ENCODE measurements around the gene MAP2K2.
"Not testable (repeated sequence)": the region's sequence is repeated elsewhere in the genome, so short reads cannot be mapped to it uniquely, and the experiment has no call there.

The MAP2K2 gene

DNA sequence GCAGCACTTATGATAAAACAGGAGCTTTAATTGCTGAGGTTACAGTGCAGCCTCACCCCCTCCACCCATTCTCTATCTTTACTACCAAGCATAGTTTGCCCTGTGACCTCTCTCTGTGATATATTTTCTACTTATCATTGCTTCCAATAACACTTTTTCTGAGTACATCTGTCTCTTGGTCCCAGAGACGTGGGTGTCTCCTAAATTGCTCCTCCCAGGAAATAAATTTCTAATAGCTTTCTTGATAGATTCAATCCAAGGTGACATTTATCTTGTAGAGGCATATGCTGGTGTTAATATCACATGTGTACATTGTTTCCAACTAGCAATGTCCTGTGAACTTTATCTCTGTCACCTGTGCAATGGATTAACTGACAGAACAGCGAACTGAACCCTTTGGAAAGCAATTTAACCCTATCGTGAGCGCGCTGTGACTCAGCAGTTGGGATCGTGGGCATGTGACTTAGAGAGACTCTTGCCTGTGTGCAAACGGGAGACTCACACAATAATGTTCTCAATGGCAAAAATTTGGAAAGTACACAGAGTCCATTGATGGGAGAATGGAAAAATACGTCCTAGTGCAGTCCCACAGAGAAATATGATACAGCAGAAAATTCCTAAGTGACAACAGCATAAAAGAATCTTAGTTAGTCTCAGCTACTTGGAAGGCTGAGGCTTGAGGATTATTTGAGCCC lies 7.0 kb upstream of the MAP2K2 start:
- DNase-seq (ENCODE audit: low spot score), result no peak

DNA sequence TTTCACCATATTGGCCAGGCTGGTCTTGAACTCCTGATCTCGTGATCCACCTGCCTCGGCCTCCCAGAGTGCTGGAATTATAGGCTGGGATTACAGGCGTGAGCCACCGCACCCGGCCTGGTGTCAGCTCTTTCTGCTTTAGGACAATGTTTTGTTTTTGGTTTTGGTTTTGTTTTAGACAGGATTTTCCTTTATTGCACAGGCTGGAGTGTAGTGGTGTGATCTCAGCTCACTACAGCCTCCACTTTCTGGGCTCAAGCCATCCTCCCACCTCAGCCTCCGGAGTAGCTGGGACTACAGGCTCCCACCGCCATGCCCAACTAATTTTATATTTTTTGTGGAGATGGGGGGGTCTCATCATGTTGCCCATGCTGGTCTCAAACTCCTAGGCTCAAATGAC lies 5.1 kb upstream of the MAP2K2 start:
- not testable (repeated sequence) for DNase-seq (ENCODE audit: low spot score)

DNA sequence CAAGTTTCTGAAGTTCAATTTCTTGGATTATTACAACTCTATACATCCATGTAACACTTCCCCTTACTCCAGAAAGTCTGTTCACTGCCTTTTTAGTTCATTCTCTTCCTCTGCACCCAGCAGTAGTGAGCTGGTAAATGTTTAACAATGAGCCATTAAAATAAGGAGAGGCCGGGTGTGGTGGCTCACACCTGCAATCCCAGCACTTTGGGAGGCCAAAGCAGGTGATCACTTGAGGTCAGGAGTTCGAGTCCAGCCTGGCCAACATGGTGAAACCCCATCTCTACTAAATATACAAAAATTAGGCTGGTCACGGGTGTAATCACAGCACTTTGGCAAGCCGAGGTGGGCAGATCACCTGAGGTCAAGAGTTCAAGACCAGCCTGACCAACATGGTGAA lies 3.4 kb upstream of the MAP2K2 start:
- DNase-seq (ENCODE audit: low spot score), result not testable (repeated sequence)

DNA sequence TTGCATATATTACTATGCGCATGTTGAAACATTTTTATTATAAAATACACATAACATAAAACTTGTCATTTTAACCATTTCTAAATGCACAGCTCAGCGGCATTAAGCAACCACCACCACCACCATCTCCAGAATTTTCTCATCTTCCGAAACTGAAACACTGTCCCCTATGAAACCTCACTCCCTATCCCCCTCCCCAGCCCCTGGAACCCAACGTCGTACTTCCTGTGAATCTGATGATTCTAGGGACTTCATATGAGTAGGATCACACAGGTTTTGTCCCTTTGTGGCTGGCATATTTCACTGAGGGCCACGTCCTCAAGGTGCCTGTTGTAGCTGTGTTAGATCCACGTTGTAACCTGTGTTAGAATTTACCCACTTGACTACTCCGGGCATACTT lies 716 bp upstream of the MAP2K2 start:
- DNase-seq (ENCODE audit: low spot score), result no peak

DNA sequence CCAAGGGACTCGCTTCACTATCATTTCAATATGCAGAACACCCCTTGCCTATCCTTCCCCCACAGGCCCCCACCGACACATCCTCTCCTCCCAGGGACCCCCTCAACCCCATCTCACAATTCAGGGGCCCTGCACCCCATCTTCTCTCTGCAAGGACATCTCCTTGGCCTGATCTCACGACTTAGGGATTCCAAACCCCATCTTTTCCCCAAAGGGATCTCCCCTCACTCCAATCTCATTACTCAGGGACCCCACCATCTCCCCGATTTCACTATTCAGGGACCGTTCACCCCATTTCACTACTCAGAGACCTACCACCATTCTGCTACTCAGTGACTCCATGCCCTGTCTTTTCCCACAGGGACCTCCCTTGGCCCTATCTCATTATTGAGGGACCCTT lies 1.4 kb downstream of the MAP2K2 start:
- no peak for DNase-seq (ENCODE audit: low spot score)

DNA sequence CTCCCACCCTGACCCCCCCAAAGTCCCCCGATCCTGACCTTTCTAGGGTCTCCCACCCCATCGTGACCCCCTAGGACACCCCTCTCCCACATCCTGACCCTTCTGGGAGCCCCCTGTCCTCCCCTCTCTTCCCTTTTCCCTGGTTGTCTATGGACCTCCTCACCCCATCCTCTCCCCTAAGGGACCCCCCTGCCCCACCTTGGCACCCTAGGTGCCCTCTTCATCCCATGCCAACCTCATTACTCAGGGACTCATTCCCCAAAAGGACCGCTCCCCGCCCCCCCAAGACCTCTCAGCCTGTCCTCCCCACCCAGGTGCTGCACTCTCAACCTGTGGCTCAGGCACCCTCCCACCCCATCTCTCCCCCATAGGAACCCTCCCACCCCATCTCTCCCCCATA lies 2.1 kb downstream of the MAP2K2 start:
- no peak for DNase-seq (ENCODE audit: low spot score)

DNA sequence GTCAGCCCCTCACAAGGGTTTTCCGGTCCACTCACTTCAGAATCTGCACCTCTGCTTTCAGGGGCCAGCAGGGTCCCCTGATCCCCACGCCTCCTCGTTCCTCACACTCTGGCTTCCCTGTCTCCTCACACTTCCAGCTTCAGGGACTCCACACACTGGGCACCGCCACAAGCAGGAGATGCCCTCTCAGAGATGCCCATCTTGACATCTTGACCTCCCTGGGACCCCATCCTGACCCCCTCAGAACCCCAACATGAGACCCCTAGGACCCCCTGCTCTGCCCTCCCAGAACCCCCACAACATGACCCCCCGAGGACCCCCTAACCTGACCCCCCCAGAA lies 2.7 kb downstream of the MAP2K2 start:
- no peak for DNase-seq (ENCODE audit: low spot score)

DNA sequence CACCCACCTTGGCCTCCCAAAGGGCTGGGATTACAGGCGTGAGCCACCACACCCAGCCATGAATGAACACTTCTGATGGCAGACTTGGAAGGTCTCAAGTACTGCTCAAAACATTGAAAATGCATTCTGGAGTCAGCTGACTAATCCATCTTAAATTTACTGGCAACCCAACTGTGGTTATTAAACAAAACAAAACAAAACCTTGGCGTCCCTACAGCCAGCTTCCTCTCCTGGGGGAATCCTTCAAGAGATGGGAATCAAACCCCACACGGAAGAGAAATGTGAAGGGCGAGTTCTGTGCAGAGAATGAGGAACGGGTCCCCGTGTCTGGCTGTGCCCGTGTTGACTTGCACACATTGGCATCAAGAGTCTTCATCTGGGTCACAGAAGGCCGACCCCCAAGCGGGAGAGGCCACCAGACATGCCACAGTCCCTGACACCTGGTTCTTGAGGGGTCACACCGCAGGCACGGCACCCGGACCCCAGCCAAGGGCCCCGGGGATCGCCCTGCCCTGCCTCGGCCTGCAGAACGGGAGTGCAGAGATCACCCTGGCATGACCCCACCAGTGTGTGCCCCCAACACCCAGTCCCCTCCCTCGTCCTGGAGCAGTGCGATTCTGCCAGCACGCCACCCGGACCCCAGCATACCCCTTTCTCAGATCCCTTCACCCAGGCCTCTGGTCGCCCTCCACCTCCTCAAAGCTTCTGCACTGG lies 3.2 kb downstream of the MAP2K2 start:
- DNase-seq (ENCODE audit: low spot score), result no peak

DNA sequence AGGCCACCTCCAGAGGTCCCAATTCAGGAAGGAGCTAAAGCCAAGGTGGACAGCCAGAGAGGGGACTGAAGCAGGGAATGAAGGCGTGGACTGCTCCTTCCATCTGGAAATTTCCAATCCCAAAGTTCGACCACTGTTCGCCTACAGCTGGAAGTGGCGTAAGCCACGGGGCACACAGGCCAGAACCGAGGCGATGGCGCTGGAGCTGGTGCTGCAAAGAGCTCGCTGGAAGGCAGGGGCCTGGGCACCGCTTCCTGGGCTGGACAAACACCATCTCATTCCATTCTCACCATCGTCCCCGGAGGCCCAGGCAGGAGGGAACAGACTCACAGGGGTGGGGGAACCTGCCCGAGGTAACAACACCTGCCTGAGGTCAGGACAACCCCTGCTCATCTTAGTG lies 4.2 kb downstream of the MAP2K2 start:
- DNase-seq (ENCODE audit: low spot score), result no peak

DNA sequence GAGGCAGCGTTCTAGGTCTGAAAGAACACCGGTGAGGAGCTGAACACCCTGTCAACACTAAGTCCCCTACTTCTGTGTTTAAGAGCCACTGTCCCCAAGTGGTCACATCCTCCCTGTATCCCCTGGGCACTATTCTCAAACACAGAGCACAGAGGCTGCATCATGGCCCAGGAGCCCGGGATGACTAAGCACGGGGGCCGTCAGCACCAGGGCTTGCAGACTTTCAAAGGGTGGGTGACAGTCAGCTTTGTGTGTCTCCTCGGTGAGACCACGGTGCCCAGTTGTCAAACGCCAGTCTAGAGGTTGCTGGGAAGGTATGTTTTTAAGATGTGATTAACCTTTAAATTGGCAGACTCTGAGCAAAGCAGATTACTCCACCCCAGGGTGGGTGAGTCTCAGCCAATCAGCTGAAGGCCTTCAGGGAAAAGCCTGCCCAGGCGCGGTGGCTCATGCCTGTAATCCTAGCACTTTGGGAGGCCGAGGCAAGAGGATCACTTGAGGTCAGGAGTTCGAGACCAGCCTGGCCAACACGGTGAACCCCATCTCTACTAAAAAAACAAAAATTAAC lies 8.0 kb downstream of the MAP2K2 start:
- DNase-seq (ENCODE audit: low spot score), result no peak

DNA sequence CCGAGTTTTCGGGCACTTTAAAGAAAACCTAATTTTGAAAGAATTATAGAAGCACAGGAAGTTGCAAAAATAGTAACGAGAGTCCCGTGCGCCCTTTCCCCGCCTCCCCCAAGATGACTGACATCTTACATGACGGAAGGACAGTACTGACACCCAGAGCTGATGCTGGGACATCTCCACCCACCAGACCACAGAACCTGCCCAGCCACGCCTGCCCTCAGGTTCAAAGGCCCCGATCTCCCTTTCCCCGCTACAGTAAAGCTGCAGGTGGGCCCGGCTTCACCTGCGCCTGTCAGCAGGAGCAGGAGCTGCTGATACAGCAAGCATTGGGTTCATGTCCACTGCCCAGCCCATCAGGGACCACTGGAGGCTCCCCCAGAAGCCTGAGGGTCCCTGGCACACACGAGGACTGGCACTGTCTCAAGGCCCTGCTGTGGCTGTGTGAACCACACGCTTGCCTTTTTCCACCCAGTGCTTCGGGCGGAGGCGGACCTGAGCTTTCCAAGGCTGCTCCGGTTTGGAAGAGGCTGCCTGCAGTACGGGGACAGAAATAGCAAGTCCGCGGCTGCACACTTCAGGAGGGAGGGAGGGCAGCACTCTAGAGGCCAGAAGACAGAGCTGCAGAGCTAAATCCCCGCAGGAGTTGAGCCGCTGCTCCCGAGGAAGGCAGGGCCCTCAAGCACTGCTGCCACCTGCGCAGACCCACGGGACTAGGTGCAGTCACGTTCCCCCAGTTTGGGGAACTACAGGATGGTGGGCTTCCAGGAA lies 8.7 kb downstream of the MAP2K2 start:
- DNase-seq (ENCODE audit: low spot score), result no peak

DNA sequence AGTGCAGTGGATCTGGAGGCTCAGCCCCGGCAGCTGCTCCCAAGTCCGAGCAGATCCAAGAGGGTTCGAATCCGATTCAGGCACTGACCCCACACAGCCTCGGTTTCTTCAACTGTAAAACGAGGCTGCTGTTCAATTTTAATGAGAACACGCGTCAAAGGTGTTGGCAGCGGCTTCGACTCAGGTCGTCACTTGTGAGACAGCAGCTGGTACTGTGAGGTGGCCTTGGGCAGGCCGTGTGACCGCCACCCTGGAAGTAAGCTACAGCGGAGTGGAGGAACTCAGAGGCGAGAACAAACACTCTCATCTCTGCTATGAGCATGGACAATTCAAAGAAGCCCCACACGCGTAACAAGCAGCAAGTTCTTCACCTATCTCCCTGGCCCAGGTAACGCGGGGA lies 9.7 kb downstream of the MAP2K2 start:
- DNase-seq (ENCODE audit: low spot score), result no peak

DNA sequence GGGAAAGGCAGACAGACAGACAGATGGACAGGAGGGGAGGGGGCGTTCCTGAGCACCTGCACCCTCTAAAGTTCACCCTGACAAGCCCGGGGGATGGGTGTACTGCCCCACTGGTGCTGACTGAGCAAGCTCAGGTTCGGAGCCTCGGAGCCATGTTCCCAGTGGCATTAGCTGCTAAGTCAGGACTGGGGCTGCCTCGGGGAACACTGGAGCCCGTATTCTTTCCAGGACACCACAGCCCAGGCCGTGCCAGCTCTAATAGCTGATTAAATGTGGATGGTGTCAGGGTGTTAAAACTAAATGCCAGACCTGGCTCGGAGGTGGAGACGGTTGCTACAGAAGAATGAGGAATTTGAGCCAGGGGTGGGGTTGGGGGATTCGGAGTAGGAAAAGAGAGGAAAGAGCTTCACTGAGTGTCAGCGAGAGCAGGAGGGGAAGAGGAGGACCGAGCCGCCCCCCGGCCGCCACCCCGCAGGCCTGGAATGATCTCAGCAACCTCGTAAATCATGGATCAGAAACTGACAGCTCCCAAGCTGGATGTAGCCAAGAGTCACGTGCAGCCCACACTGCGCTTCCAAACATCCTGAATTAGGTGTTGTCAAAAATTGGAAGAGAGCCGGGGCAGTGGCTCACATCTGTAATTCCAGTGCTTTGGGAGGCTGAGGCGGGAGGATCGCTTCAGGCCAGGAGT lies 10.4 kb downstream of the MAP2K2 start:
- no peak for DNase-seq (ENCODE audit: low spot score)

DNA sequence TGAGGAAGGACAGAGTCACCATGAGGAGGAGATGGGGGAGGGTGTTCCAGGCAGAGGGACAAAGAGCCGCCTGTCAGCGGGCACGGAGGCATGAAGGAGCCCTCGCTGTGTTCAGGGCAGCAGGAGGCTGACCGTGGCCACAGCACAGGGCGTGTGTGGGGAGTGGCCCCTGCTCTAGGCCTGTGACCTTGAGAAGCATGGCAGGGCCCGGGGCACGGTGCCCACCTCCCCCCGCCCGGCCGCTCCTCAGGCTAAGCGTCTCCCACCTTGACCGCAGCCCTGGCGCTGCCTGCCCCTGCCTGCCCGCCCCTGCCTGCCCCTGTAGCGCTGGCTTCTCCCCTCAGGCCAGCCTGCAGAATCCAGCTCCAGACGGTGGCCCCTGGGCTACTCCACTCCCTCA lies 11.6 kb downstream of the MAP2K2 start:
- DNase-seq (ENCODE audit: low spot score), result no peak

DNA sequence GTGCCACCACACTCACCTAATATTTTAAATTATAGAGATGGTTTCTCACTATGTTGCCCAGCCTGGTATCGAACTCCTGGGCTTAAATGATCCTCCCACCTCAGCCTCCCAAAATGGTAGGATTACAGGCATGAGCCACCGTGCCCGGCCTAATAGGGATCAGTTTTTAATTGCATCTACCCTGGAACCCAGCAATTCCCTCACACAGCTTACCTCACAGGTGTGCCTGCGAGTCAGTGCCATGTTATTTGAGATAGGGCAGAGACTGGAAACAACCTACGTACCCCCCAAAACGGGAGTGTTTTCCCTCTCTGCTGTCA lies 14.3 kb downstream of the MAP2K2 start:
- no peak for DNase-seq (ENCODE audit: low spot score)

DNA sequence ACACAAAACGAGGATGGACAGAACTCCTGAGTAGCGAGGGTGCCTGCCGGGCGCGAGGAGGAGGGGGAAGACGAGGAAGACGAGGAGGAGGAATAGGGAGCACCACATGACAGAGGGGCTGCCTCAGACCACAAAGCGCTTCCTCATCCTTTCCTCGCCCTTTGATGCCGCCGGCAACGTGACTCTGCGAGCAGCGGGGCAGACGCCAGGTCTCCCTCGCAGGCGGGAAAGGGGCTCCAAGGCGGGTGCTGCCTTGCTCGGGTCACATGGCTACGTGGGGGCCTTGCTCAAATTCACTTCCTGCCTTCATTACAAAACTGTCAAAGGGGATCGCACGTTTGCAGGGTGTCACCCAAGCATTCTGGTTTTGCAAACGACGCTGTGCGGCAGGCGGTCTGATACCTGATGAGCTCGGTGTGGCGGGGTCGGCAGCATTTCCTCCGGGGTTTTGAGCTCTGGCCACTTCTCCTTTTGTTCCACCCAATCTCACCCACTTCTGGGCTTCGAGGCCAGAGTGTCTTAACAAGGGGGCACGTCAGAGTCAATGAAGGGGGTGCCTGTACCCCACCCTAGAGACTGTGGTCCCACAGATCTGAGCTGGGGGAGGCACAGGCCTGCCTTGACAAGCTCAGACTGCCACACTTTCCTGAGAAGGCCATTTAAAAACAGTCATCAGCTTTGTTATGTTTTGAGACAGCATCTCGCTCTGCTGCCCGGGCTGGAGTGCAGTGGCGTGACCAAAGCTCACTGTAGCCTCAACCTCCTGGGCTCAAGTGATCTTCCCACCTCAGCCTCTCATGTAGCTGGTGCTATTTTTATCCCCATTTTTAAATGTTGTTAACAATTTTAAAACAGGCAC lies 14.9 kb downstream of the MAP2K2 start:
- no peak for DNase-seq (ENCODE audit: low spot score)

DNA sequence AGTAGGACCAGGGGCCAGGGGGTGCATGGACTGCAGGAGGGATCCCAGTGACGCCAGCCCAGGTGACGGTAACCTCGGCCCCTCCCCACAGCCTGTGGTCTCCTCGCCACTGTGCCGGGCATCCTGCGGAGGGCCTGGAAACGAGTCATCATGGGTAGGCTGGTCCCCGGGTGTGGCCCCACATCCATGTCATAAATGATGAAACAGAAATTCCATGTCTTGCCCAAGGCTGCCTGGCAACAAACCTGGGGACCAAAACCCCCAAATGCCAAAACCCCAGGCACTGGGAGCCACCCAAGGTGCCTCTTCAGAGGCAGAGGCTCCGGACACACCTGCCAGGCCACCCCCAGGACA lies 20.9 kb downstream of the MAP2K2 start:
- no peak for DNase-seq (ENCODE audit: low spot score)

DNA sequence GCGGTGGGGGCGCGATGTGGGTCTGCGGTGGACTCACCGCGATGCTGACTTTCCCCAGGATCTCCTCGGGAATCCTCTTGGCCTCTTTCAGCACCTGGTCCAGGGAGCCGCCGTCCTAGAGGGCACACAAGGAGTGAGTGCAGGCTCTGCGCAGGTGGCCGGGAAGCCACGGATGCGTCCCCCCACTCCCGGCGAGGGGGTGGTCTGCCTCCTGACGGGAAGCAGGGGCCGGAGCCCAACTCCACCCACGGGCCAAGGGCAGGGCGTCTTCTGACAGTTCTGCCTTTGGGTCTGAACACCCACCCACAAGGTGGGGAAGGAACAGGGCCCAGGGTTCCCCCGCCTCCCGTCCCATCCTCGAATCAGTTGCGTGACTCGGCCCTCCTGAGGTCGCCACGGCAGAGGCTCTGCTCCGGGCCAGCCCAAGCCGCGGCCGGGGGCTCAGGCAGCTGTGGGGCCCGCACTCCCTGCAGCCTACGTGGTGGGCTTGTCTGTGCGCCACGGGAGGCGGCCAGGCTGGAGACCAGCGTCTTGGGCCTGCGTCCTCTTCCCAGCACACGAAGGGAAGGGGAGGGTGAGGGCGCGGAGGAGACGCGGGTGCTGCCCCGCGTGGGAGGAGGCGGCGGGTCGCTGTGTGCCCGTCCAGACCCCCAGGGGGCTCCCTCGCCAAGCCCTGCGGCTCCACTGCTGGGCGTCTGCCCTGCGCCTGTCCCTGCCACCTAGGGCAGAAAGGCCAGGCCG lies 21.4 kb downstream of the MAP2K2 start:
- no peak for DNase-seq (ENCODE audit: low spot score)

DNA sequence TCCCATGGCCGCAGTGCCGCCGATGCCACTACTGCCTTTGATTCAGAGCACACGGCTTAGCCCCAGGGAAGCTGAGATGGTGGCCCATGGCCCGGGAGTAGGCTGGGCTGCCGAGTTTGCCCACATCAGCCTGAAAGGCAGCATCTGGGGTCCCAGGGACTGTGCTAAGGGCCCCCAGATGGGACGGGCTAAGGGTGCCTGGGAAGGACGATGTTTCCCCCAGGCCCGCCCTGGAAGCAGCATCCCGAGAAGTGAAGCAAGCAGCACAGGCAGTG lies 22.5 kb downstream of the MAP2K2 start:
- no peak for DNase-seq (ENCODE audit: low spot score)

DNA sequence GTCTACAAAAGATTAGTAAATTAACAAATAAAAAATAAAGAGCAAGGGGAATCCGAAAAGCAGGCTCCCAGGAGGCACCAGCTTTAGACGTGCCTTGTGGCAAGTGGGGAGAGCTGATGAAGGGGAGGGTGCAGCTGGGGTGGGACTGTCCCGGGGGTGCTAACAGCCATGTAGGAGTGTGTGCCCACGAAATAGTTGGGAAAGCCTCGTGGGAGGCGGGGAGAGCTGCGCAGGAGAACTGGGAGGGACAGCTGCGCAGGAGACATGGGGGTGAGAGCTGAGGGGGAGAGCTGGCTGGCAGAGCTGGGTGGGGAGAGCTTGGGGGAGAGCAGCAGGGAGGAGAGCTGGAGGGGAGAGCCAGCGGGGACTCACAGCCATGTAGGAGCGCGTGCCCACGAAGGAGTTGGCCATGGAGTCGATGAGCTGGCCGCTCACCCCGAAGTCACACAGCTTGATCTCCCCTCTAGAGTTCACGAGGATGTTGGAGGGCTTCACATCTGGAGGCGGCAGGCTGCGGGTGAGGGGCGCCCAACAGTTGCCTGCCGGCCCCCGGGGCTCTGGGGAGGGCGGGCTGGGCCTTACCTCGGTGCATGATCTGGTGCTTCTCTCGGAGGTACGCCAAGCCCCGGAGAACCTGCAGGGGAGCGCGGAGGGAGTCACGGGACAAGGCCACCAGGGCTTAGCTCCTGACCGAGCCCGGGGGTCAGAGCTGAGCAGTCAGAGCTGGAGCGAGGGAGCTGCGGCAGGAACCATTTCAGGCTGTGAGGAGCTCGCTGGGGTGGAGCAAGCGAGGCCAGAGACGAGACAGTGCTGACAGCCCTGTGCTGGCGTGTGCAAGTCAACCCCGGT lies 23.1 kb downstream of the MAP2K2 start:
- DNase-seq (ENCODE audit: low spot score), result no peak
